Inflammatory macrophage treated with lipopolysaccharide for 1 hour (primary cell): Measurements from ENCODE around the gene HOXC9.

Source experiments
- DNase-seq, 2 donors: peaks; one replicate each; pipeline ENCODE4 v3.0.0-alpha.2; 2020 to 2022

HOXC9 gene

DNA sequence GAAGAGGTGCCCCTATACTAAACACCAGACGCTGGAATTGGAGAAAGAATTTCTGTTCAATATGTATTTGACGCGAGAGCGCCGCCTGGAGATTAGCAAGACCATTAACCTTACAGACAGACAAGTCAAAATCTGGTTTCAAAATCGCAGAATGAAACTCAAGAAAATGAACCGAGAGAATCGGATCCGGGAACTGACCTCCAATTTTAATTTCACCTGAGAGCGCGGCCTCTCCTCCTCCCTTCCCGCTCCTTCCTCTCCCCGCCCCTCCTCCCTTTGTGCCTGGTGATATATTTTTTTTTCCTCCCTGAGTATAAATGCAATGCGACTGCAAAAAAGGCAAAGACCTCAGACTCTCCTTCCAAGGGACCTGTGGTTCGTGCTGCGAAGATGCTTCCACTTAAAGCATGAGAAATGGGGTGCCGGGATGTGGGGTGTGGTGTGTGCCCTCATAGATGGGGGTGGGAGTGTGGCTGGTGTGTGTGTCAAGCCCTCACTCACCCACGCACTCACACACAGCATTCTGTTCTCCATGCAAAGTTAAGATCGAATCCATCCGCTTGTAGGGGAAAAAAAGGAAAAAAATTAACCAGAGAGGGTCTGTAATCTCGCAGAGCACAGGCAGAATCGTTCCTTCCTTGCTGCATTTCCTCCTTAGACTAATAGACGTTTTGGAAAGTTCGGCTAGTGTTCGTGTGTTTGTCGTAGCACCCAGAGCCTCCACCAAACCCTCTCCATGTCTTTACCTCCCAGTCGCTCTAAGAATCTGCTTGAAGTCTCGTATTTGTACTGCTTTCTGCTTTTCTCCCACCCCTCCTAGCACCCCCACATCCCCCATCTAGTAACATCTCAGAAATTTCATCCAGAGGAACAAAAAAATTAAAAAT, 10.5 kb upstream of the HOXC9 start:
- DNase-seq, result peak; percentile 25 to 38

DNA sequence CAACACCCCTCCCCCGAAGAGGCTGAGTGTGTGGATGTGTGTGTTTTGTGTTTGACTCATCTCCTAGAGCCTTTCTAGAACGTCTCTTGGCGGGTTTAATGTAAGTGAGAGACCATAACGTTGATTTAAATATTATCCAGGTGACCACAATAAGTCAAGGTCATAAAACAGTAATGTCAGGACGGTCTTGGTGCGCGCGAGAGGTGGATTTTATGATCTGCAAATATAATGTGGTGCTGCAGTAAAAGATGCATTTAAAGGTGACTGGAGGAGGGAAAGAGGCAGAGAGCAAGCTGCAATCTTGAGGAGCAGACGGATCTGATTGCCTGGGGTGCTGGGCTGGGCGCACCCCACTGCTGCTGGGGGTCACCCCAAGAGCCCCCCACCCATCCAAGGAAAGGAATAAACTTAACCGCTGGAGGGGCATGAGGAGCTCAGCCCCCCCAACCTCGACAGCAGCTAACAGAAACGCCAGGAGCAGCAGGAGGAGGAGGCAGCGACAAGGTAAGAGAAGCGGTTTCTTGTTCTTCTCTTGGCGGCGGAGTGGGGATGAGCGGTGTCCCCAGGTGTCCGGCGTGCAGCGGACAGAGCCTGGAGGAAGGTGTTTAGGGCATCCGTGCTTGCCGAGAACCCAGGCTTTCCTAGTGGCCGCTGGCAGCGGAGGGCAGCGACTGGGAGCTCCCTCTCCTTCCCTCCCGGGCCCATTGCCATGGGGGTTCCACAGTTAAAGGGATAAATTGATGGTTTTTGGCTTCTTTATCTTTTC, 9.5 kb upstream of the HOXC9 start:
- no peak for DNase-seq

DNA sequence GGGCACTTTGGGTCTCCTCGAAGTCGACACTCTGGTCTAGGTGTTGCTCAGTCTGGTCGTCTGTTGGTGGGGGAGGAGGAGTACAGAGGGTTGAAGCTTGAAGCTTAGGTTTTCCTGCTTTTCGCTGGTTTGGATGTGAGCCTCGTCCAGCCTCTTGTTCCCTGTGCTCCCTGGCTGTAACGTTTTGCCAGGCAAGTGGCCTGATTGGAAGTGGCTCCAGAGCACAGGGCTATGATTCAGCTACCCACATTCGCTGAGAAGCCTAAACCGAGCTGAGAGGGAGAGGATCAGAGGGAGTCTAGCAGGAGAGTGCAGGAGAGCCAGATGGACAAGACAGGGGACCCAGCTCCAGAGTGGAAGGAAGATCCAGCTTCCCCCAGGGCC, 8.9 kb upstream of the HOXC9 start:
- DNase-seq, result no peak

DNA sequence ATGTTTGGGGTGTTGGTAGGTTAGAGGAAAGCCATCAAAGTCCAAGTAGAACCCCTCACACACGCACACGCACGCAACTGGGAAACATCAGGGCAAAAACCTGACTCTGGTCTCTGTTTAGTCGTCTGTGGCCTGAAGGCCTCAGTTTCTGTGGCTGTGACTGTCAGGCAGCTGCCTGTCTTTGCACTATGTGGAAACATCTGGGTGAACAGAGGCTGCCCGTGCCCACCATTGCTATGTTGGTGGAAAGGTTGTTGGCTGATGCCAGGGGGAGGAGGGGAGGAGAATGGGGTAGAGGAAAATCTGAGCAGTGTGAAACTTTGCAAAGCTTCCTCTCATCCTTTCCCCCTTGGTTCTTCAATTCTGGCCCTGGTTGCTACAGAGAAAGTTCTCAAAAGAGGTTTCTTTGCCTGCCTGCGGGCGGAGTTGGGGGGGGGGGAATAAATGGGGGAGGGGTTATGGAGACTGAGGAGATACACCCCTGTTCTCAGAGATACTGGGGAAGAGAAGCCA, 7.5 kb upstream of the HOXC9 start:
- DNase-seq, result no peak

DNA sequence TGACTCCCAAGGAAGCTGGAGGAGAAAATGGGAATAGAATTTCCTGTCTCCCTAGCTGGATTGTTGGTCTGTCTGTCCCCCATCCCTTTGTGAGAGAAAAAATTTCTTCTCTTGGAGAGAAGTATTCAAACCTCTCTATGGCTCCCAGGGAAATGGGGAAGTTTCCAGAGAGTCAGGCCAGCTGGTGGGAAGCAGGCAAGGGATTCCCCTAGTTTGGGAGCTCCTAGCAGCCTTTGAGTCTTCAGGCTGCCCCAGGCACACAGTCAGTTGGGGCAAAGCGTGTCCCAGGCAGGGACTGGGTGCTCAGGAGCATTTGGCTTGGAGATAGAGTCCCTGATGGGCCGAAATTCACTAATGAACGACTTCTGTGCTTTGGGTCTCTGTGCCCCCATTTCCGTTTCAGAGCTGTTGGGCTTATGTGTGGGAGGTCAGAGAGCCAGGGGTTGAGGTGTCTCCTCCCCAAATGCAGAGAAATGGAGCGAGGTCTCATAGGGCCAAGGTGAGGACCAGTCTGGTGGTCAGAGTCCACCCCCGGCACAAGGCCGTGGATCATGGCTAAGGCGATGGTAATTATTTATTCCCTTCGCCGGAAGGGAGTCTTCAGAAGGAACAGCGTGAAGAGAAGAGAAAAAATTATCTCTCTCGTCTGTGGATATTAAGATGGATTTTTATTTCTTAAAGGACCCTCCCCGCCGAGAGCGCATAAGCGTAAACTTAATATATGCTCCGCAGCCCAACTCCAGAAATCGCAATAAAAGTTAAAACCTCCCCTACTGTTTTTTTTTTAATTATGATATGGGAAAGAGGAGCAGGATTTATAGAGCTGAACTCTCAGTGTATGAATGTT, 6.6 kb upstream of the HOXC9 start:
- DNase-seq, result peak in 1 of 2 donors; percentile 9

DNA sequence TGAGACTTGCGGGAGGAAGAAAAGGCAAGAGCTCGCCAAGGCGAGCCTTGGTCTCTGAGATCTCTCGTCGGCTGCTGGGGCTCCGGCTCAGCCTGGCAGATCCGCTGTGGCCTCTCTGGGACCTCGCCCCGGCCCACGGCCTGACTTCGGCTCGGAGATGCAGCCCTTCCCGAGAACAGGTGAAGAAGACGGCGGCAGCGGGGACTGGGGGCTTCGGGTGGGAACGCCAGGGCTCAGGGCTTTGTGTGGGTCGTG, 6.0 kb upstream of the HOXC9 start:
- no peak for DNase-seq

DNA sequence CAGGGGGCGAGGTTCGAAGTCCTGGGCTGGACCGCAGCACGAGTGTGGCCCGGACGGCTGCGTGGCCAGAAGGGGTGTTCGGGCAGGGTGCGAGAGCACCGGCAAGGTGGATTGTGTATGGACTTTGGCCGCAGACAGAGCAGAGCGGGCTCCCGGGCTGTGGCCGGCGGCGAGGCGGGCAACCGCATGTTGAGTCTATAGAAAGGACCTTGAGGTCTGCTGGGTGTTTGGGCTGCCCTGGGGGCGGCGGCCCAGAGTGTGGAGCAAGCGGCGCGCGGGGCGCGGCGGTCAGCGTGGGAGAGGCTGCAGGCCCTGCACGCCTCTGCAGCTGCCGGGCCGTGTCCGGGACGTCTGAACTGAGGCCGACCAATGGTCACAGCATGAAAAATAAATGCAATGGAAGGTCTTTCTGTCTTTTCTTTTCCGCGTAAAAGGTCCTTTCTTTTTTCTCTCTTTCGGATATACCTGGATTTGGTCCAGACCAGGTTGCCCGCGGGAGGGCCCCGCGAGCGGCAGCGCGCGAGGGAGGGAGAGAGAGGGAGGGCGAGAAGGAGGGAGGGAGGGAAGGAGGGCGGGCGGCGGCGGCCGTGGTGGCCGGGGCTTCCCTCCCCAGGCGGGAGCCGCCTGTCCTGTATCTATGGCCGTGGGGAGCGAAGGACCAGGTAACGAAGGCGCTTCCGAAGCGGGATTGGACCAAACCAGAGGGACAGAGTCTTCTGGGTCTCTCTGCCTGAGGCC, 5.5 kb upstream of the HOXC9 start:
- no peak for DNase-seq

DNA sequence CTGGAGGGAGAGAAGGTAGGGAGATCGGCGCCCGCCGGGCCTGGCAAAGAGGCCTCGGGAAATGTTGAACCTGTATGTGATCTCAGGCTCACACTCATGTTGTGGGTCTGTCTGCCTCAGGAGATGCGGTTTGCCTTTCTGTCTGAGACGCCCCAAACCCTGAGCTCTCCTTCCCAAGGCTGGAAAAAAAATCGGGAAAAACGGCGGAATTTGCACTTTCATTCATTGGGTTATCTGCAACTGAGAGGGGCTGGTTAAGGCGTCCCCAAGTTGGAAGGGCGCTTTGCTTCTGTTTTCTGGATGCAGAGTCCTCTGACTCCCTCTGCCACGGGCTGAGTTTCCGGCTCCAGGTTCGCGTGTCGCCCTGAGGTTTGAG, 5.0 kb upstream of the HOXC9 start:
- no peak for DNase-seq

DNA sequence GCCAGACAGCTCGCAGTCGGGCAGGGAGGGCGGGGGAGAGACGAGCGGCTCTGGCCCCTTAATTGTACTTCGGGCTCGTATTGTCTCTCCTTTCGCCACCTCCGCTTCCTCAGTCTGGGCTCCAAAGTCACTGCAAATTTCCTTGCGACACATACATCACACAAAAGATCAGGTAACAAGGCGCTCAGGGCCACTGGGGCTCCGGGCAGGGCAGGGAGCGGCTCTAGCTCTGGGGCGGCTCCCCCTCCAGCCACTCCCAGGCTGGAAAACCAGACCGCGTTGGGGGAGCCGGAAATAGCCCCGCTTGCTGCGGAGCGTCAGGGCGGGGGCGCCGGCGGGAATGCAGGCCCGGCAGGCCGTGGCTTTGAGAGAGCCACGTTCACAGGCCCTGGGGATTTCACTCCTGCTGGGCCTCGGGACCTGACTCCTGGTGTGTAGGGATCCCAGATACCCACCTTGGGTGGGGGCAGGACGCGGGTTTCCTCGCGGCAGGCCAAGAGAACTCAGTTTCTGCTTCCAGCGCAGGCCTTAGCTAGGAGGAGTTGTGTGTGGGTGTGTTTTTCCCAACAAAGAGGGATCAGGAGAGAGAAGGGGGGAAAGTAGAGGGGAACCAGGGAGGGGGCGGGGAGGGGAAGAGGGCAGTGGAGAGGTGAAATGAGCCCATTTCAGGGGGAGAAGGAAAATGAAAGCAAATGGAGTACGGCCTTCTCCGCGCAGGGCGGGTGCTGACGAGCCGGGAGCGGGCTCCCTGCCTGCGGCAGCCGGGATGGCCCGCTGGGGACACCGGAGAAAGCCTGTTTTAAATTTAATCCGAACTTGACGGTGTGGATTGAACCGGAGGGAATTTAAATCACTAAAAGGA, 4.4 kb upstream of the HOXC9 start:
- DNase-seq, result peak in 1 of 2 donors; percentile 12

DNA sequence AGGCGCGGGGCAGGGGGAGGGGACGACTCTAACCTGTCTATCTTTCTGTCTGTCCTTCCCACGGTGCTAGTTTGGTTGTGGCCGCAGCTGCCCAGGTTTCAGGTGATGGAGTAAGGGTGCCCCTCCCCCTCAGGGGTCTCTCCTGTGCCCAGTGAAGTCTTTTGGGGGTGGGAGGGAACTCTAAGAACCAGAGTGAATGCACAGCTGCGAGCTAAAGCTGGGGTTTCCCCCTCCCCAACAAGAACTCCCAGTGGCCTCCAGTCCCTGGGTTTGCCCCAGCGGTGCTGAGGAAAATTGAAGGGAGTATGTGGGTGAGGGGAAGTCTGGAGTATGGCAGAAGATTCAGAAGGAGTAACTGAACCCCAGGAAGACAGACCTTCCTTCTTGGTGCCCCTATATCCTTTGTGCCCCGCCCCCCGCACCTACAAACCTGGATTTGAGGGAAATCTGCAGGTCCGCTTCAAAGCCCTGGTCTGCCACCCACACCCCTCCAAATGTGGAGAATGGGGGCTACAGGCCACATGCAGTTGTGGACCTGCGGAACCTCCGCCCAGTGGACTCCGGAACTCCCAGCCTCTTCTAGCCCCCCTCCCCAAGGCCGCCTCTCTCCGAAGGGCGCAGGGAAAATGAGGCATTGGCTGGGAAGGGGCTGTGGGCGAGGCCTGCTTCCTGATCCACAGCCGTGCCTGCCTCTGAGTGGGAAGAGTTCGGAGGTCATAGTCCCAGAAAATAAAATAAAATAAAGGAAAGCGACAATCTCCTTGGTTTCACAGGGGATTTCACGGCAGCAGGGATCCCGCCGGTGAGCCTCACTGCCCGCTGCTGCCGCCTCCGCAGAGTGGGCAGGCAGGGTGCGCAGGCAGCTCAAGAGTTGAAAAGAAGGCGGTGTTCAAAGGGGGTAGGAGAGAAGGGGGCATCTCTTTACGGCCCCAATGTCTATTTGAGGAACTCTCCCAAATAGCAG, 3.4 kb upstream of the HOXC9 start:
- DNase-seq, result no peak

DNA sequence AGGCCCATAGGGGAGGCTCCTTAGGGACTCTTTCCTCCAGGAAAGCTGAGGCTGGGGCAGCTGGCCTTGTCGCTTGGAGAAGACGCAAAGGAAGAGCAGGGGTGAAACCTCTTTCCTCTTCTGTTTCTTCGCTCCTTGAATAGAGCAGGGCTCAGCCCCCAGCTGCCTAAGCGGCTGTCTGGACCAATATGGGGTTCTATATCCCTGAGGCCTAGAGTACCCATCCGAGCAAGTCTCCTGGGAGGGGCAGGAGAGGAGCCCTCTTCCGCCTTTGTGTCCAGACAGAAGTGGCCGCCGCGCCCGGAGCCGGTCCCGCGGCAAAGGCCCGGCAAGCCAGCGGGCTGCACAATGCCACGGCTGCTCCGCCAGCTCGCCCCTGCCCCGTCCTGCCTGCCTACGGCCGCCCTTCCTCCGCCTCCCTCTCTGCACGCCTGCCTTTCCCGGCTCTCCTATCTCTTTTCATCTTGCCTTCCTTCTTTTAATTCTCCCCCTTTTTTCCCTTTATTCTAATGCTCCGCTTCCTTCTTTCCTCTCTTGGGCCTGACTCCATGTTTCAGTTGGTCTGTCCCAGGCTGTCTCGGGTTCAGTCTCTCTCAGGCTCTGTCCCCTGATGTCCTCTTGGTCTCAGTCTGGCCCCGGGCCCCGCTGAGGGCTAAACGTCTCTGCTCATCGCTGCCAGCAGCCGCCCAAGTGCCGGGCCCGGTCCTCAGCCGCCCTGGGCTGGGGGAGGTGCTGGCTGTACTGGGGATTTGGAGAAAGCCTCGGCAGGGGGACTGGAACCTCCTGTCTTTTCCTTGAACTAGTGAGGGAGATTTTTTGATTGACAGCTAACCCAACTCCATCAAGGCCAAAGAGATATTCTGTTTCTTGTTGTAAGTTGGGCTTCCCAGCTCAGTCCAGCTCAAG, 2.5 kb upstream of the HOXC9 start:
- no peak for DNase-seq

DNA sequence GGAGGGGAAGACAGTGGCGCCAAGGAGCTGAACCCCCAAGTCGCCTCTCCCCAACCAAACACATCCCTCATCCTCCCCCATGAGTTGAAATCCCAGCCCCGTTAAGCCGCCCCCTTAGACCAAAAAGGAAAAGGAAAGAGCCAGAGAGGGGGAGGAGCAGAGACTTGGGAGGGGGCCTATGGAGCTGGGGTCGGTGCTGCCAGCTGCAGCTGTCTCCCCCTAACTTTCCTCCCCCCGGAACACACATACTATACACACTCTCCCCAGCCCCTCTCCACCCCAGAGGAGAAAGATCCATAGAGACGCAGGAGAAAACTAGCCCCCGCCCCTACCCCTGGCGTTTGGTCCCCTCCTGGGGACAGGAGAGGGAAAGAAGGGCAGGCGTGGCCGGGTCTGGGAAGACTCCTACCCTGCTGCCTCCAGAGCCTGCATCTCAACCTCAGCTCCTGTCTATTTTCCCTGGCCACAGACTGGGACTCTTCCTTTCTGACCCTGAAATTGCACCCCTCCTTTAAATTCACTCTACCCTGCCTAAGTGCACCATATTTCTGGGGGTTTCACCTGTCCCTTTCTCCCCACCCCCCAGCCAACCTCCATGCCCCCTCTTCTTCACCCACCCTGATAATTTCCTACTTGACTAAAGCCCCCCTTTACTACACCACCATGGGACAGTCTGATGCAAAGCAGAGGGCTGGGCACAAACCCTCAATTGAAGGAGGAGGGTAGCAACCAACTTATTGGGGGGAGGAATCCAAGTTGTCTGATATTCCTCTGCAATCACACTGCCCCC, 1.7 kb upstream of the HOXC9 start:
- no peak for DNase-seq

DNA sequence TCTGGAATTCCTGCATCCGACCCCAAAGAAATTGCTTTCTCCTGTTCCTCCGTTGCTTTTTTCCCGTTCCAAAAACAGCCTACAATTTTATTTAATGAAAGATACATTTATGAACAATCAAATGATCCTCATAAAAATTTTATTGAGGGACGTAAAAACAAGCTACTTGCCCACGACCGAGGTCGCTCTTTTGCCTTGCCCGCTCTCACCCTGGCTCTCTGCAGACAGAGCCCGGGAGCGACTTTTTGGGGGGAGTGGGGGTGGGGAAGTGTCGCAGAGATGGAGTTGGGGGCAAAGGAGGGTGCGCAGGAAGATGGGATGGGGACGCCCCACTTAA, 1.1 kb upstream of the HOXC9 start:
- DNase-seq, result no peak

DNA sequence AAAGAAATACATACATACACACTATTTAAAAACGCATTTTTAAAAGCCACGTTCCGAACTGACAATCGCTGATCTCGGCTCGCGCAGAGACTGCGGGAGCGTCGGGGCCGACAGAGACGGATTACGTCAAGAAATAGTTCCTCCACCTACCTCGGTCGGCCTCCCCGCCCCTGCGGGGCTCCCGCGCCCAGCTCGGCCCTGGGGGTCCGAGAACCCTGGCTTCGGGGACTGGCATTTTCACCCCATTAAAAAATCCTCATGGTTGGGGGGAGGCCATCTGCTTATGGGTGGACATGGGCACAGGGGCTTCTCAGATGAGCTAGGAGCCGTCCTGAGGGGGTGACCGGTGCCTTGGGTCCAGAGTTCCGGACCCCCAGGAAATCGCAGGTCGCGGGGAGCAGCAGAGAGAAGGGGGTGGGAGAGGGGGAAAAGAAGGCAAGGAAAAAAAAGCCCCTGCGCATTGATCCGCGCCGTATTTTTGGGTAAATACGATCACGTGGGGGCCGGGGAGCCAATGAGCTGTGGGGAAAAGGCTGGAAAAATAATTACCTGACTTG, 324 bp upstream of the HOXC9 start:
- no peak for DNase-seq

DNA sequence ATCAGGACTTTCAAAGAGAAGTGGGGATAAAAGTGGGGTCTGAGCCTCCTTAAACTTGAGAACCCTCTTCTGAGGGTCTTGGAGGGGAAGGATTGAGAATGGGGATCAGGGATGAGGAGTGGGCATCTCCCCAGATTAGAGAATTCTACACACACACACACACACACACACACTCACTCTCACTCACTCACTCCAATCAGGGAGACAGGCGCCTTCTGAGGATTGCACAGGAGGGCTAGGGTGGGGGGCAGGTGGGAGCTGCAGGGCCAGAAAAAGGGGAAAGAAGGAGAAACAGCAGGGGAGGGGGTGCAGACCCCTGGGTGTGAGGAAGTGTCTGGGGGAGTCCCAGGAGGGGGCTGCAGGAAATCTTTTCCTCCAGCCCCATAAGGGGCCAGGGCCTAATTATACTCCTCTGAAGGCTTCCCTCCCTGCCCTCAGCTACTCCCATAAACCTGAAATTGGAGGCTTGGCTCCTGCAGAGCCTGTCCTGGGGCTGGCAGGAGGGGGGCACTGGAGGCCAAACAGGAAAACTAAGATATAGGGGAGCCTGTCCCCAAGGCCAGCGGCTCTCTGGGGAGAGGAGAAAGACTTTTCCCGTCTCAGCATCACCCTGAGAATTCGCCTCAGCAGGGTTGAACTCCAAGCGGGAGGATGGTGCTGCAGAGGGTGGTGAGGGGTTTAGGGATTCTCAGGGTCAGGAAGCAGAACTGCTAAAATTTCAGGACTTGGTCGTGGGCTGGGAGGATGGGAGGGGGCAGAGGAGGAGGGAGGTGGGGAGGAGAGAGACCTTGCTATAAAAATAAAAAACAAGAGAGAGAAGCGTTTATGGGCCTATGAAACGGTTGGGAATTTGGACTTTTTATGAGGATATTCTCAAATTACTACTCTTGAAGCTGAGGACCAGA, 1.6 kb downstream of the HOXC9 start:
- no peak for DNase-seq

DNA sequence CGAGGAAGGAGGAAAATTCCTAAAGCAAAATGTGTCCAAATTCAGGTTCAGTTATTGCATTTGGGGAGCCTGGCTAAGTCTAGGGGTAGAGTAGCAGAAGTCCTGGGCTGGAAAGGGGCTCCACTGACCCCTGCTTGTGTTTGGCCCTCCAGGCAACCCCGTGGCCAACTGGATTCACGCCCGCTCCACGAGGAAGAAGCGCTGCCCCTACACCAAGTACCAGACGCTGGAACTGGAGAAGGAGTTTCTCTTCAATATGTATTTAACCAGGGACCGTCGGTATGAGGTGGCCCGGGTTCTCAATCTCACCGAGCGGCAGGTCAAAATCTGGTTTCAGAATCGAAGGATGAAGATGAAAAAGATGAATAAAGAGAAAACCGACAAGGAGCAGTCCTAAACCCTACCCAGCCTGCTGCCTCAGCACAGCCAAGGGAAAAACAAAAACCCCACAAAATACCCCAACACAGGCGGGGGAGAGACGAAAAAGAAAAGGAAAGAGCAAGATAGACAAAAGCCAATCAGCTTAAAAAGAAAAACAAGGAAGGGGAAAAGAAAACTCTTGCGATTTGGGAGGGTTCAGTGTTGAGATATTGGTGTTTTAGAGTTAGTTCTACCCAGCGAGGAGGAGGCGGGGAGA, 2.4 kb downstream of the HOXC9 start:
- no peak for DNase-seq

DNA sequence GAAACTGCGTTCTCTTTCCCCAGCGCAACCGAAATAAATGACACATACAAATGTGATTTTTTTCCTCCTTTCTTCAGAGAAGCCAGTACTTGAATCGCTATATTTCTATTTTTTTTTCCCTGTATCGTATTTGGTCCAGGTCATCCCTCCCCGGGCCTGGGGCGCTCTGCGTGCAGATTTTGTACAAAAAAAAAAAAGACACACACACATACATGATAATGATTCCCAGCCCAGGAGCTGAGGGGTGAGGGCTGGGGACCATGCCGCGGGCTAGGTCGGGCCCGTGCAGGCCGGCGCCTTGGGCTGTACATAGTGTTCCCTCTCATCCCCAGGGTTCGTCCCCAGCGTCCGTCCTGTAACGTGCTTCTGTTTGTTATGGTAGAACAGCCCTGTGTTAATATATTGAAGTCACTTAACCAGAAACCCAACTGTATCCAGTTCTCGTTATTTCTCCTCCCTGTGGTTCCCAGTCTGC, 3.0 kb downstream of the HOXC9 start:
- DNase-seq, result no peak
